Inflammatory macrophage treated with lipopolysaccharide for 4 hours (primary cell): ENCODE measurements around the gene DDT.
"Not testable (repeated sequence)": the region's sequence is repeated elsewhere in the genome, so short reads cannot be mapped to it uniquely, and the experiment has no call there.

Experiments
- DNase-seq: peaks from one replicate; pipeline ENCODE4 v3.0.0-alpha.2; 2020

DDT gene

DNA sequence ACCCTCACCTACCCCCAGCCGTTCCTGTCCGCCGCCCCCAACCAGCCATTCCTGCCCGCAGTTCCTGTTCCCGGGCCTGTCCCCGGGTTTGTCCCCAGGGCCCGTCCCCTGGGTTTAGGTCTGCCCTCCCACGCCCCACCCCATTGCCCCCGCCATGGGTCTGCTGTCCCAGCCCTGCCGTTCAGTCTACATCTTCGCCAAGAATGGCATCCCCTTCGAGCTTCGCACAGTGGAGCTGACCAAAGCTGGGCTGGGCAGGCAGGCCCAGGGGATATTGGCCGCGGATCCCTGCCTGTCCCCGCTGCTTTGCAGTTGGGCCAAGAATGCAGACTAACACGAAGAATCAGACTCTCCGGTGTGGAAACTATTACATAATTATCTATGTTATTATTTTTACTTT is 24.5 kb downstream of the DDT start:
- DNase-seq: not testable (repeated sequence)

DNA sequence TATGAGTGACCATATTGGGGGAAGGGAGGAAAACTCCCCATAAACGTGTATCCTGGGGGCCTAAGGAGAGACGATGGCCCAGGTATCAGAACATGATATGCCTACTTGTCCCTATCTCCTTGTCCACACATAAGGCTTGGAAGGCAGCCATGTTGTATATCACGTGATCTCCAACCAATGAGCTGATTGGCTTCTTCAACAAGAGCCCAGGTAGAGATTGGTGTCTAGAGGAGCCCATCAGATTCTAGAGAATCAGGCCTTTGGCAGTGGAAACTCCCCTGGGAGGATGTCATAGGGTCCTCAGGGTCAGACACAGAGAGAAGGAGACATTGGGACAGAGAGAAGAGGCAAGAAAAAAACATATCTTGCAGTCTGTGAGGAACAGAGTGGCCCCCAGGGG is 26.9 kb downstream of the DDT start:
- not testable (repeated sequence) for DNase-seq

DNA sequence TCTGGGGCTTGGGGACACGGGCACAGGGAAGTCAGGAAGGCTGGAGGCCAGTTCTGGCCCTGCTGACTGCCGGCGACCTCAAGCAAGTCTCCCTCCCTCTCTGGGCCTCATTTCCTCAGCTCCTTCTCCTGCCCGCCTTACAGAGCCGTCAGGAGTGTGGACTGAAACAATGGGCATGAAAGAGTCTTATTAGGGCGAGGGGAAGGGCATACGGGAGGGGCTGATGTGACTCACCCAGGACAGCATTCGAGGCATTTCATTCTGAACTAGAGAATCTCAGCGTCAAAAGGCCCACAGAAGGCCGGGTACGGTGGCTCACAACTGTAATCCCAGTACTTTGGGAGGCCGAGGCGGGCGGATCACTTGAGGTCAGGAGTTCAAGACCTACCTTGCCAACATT is 34.1 kb downstream of the DDT start:
- not testable (repeated sequence) for DNase-seq

DNA sequence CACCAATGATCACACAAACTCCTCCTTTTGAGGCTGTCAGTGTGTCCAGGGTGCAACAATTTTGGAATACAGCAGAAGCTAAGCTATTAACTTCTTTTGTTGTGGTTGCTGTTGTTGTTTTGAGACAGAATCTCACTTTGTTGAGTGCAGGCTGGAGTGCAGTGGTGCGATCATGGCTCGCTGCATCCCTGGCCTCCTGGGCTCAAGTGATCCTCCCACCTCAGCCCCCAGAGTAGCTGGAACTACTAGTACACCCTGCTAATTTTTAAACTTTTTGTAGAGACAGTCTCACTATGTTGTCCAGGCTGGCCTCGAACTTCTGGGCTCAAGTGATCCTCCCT is 35.3 kb downstream of the DDT start:
- DNase-seq: no peak

DNA sequence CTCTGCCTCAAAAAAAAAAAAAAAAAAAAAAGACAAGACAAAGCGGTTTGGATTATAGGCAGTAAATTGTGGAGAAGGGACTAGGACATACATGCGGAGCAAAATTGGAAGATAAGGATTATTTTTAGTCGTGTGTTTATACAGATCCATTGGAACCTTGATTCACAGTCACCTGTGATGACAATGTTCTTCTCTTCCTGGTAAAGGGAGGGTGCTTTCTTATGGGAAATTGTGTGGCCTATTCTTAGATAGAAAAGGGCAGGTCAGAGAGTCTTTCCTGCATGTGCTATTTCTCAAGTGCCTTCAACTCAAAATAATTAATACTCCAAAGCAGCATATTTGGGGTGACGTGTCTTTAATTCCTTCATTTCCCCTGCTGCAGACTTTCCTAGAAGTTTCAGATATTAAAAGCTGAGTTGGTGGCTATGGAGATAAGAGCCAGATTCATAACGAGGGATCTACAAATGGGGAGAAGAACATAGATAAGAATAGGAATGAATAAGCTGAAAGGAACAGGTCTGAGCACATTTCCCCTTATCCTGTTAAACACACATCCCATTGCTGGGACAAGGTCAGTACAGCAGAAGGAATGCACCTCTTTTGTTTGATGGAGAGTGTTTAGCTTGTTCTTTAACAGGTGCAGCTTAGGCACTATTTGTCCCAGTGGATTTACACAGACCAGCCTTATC is 35.8 kb downstream of the DDT start:
- no peak for DNase-seq

DNA sequence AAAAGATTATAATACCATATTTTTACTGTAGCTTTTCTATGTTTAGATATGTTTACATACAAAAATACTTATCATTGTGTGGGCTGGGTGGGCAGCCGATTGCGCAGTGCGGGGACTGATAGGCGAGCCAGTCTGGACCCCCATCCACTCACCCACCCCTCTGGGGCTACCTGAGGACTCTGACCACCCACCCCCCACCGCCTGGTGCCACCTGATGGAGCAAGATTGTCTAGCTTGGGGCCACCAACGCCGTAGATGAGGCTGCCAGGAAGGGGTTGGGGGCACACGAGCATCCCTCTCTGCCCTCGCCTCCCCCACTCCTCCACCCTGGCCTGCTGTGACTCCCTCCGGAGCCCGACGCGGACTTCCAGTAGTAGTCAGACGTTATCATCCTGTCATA is 47.7 kb downstream of the DDT start:
- no peak for DNase-seq

DNA sequence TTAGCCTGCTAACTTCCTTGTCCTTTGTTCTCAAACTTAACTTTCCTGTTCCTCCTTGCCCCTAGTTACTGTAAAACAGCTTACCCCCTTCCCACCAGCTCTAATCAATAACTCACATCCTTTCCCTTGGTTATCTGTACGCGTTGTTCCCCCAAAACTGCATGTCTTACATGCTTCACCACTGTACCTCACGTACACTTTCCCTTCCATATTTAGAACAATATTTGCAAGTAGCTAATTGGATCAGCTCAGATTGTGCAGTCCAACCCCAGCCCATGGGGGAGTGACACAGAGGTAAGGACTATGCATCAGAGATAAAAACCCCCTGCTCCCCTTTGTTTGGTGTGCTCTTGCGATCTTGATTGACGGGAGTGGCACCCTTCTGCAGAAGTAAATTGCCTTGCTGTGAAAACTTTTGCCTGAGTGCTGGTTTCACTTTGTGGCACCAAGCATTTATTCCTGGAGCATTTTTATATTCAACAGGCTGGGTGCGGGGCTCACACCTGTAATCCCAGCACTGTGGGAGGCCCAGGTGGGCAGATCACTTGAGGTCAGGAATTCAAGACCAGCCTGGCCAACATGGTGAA is 49.1 kb downstream of the DDT start:
- no peak for DNase-seq

DNA sequence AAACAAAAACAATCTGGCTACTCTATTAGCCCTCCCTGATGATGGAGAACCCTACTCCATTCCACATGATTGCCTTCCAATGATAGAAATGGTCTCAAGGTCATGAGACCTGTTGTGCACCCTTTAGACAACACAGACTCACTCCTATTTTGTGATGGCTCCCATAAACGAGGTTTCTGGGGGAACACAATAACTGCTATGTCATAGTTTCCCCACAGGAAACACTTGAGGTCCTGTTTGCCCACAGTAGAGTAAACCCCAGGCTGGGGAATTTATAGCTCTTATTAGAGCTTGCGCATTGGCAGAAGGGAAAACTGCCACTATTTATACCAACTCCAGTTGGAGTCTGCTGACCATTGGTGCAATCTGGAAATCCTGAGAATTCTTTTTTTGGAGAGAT is 51.3 kb downstream of the DDT start:
- DNase-seq: peak; percentile 22

DNA sequence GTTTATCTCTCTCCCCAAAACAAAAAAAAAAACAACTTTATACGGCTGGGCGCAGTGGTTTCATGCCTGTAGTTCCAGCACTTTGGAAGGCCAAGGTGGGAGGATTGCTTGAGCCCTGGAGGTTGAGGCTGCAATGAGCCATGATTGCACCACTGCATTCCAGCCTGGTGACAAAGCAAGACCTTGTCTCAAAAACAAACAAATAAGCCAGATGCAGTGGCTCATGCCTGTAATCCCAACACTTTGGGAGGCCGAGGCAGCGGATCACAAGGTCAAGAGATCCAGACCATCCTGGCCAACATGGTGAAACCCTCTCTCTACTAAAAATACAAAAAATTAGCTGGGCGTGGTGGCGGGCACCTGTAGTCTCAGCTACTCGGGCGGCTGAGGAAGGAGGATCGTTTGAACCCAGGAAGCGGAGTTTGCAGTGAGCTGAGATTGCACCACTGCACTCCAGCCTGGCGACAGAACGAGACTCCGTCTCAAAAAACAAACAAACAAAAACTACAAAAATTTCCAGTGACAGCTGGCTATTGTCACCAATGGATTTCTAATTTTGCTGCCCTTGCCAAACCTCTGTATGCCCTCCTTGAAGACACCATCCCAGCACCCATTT is 52.5 kb downstream of the DDT start:
- not testable (repeated sequence) for DNase-seq
